GM12892 (cell line): ENCODE data around the gene SDHA.

ENCODE experiments used
- DNase-seq: peaks from one replicate; pipeline ENCODE4 v3.0.0; 2011; ENCODE audit not compliant: insufficient read length
- FAIRE-seq: peaks from 2 replicates; lab custom pipeline; 2011; peaks lifted over from hg19 to GRCh38; lab: Jason Lieb, UNC
- POLR2A ChIP-seq: IDR thresholded peaks from 2 replicates; pipeline ENCODE4 v1.6.1; 2011; ENCODE audit warnings: low read depth, low read length, control low read depth
- POLR2AphosphoS5 ChIP-seq: IDR thresholded peaks from 2 replicates; pipeline ENCODE4 v1.6.1; 2011; ENCODE audit warnings: low read depth, low read length, control low read depth
- TAF1 ChIP-seq: IDR thresholded peaks from 2 replicates; pipeline ENCODE4 v1.6.1; 2011; ENCODE audit warnings: low read depth, mild to moderate bottlenecking, control low read depth, low read length, borderline replicate concordance

The SDHA gene

GRCh38 chr5:176296-176823 is 41.8 kb upstream of the SDHA start:
- DNase-seq (no peak), FAIRE-seq (no peak)
- TF ChIP-seq POLR2AphosphoS5 (no peak), TAF1 (no peak), POLR2A (no peak)

- DNase-seq (no peak), FAIRE-seq (no peak)
- TF ChIP-seq POLR2A (no peak), POLR2AphosphoS5 (no peak), TAF1 (no peak)
These were observed 40.0 kb upstream of the SDHA start for GRCh38 chr5:178110-178509.

GRCh38 chr5:179401-179800 is 38.7 kb upstream of the SDHA start:
- DNase-seq (no peak), FAIRE-seq (no peak)
- no peak for TF ChIP-seq TAF1
- TF ChIP-seq POLR2AphosphoS5 = no peak
- TF ChIP-seq POLR2A = no peak

GRCh38 chr5:180286-180918 is 37.7 kb upstream of the SDHA start:
- TF ChIP-seq TAF1 = no peak
- no peak for TF ChIP-seq POLR2AphosphoS5
- TF ChIP-seq POLR2A = no peak
- DNase-seq = no peak
- no peak for FAIRE-seq

GRCh38 chr5:181160-181559 is 37.0 kb upstream of the SDHA start:
- DNase-seq = no peak
- TF ChIP-seq POLR2AphosphoS5 (no peak), POLR2A (no peak), TAF1 (no peak)
- FAIRE-seq = no peak

- TF ChIP-seq POLR2A (no peak), TAF1 (no peak), POLR2AphosphoS5 (no peak)
- FAIRE-seq (no peak), DNase-seq (no peak)
These were observed 36.6 kb upstream of the SDHA start for GRCh38 chr5:181566-181965.

- no peak for DNase-seq
- no peak for FAIRE-seq
- TF ChIP-seq POLR2AphosphoS5 (no peak), POLR2A (no peak)
These were observed 36.0 kb upstream of the SDHA start for GRCh38 chr5:182126-182525.

- no peak for DNase-seq
- TF ChIP-seq TAF1 (no peak), POLR2A (no peak), POLR2AphosphoS5 (no peak)
- no peak for FAIRE-seq
These were observed 33.6 kb upstream of the SDHA start for GRCh38 chr5:184471-184870.

GRCh38 chr5:185095-186070 is 32.7 kb upstream of the SDHA start:
- TF ChIP-seq TAF1 = no peak
- no peak for TF ChIP-seq POLR2AphosphoS5
- TF ChIP-seq POLR2A = no peak
- FAIRE-seq = no peak
- DNase-seq = no peak

GRCh38 chr5:186091-187041 is 31.8 kb upstream of the SDHA start:
- FAIRE-seq = no peak
- DNase-seq = no peak
- no peak for TF ChIP-seq POLR2A
- no peak for TF ChIP-seq TAF1
- no peak for TF ChIP-seq POLR2AphosphoS5
